Stimulated activated naive CD8-positive, alpha-beta T cell treated with anti-CD3 and anti-CD28 coated beads, Interleukin-15, Interleukin-2, amounts not matched to agents 100 U/mL and 50 U/mL, for 24 hours (primary cell): ENCODE measurements around the gene FIGNL2.

ENCODE experiments used
- ATAC-seq: fragments of 150-1000 bp; cut with Tn5 transposase; one replicate; pipeline ENCODE4 v1.10.0; 2021
- DNase-seq: peaks from one replicate; pipeline ENCODE4 v3.0.0; 2021

FIGNL2 gene

DNA sequence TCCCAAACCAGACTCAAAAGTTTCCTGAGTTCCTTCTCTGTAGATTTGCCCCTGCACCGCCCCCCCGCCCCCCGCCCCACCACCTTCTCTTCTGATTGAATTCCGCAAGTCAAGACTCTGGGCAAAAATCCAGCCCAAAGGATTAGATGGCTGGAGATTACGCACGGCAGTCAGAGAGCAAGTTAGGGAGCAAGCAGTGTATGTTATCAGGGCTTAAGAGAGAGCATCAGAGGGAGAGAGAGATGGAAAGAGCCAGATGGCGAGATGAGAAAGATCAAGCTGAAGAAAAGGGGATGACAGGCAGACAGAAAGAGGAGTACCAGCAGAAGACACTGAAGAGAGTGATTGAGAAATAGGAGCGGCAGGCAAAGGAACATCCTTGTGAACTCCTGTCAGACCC is 25.5 kb upstream of the FIGNL2 start:
- no peak for DNase-seq
- ATAC-seq: no peak

GRCh38 chr12:51873251-51873994 is 24.9 kb upstream of the FIGNL2 start:
- DNase-seq (no peak), ATAC-seq (no peak)

- no peak for DNase-seq
- no peak for ATAC-seq
Measured at GRCh38 chr12:51872689-51872981, 24.1 kb upstream of the FIGNL2 start.

DNA sequence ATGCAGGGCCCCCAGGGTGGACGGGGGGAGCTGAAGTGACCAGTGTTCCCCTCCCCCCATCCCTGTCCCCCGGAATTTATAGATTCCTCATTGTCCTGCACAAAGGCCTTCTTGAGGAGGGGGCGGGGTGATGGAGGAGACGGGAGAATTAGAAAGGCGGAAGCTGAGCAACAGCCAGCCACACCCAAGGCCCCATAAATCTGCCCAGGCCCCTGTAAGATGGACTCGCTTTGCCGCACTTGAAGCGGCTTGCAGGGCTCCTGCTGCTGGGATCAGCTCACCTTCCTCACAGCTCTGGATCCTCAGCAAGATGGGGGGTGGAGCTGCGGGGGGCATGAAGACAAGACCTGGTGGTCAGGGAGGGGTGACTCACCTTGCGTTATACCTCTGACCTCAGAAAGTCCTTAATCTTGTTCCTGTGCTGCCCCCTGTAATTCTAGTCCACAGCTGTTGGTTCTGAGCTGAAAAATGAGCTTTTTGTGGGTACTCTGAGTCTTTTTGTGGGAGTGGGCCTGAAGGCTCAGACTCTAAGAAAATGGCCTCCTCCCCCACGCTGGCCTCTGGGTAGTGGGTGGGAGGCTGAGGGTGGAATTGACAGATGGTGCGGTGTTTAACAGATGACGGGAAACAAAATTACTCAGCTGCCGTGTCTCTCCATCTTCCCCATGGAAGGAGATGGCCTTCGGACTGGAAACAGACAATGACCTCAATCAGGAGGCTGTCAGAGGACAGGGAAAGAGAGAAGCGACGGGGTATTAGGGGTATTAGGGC is 23.6 kb upstream of the FIGNL2 start:
- no peak for ATAC-seq
- no peak for DNase-seq

DNA sequence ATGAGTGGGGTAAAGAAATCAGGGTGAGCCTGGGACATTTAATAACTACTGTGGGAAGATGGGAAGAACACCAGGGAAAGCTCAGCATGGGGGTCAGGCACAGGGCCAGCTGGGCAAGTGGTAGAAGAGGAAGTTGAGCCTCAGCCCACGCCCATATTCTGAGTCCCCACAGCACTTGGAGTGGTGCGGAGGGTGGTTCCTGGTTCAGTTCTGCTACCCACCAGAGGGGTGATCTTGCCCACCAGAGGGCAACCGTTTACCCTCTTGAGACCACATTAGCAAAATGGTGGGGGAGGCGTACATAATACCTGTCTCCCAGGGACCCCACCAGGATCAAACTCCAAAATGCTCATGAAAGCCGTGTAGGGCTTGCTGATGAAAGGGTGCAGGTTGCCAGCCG is 22.6 kb upstream of the FIGNL2 start:
- ATAC-seq: no peak
- DNase-seq: no peak

GRCh38 chr12:51870504-51870903 is 22.0 kb upstream of the FIGNL2 start:
- ATAC-seq (peak; percentile 17), DNase-seq (no peak)

GRCh38 chr12:51869931-51870330 is 21.4 kb upstream of the FIGNL2 start:
- DNase-seq (no peak), ATAC-seq (no peak)

DNA sequence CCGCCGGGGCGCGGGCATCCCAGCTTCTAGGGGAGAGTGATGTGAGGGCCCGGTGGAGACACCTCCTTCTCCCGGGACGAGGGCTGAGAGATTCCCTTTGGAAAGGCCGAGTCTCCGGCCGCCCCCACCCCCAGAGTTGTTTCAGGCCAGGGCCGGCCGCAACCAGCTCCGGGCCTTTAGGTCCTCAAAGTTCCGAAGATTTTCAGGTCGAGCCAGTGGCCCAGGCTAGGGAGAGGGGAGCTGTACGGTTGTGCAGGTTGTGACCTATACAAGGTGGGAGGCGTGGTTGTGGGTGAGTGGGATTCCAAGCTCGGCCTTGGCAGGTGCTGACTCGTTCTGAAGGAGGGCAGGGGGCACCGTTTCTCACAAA is 21.0 kb upstream of the FIGNL2 start:
- DNase-seq: no peak
- ATAC-seq: no peak

GRCh38 chr12:51868821-51869495 is 20.4 kb upstream of the FIGNL2 start:
- DNase-seq (no peak), ATAC-seq (no peak)

GRCh38 chr12:51867796-51868428 is 19.4 kb upstream of the FIGNL2 start:
- DNase-seq (no peak), ATAC-seq (no peak)

- no peak for ATAC-seq
- no peak for DNase-seq
Measured at GRCh38 chr12:51867371-51867770, 18.9 kb upstream of the FIGNL2 start.

- ATAC-seq: no peak
- no peak for DNase-seq
Measured at GRCh38 chr12:51866762-51867161, 18.2 kb upstream of the FIGNL2 start.

GRCh38 chr12:51866324-51866723 is 17.8 kb upstream of the FIGNL2 start:
- ATAC-seq (no peak), DNase-seq (no peak)

DNA sequence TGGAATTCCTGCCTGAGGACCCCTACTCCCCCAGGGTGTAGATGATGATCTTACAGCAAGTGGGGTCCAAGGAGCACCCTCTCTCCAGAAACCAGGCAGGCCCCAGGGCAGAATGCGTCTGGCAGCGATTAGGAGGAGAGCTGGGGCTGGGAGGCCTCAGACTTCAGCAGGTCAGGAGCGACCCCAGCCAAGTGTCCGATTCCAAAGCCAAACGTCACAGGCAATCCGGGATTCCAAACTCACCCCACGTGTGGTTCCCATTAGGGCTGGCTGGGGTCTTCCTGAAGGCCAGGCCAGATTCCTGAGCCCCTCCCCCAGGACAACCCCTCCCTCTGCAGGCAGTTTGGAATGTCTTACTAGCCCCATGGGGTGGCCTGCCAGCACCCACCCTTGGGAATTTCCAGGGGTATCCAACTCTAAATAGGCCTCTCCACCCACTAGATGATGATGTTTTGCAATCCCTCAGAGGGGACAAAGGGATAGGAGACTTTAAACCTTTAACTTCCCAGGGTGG is 17.3 kb upstream of the FIGNL2 start:
- DNase-seq: no peak

DNA sequence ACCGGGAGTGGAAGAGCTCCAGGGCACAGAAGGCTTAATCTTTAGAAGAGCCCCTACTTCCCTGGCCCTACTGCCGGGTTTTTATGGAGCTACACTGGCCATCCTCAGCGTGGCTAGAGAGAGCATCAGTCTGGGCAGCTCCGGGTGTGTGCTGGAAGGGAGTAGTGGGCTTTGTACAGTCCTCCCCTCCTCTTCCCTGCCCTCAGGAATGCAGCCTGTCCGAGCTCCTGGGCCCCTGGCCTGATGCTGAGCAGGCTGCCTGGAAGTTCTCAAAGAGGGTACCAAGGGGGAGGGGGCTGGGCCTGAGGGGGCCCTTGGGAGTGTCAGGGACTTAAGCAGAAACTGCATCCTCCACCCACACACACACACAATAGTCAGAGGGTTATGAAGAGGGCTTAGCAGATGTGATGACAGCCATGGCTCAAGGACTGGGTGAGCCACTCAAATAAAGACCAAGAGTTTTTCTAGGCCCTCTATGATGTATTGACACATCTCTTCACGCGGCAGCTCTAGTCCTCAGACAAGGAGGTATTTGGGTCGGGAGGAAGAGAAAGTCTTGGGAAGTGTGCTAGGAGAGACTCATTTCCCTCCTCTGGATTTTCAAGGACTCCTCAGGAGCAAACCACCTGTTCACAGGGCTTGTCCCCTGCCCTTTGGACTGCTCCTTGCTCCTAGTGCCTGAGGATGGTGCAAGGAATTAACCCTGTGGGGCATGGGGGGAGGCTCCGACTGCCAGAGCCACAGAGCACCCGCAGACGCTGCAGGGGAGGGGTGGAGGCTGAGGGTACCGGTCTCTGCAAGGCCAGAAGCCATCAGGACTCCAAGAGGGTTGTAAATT is 16.5 kb upstream of the FIGNL2 start:
- no peak for DNase-seq

More for the DNA sequence above, 17.3 kb upstream of the FIGNL2 start:
- ATAC-seq: no peak

DNA sequence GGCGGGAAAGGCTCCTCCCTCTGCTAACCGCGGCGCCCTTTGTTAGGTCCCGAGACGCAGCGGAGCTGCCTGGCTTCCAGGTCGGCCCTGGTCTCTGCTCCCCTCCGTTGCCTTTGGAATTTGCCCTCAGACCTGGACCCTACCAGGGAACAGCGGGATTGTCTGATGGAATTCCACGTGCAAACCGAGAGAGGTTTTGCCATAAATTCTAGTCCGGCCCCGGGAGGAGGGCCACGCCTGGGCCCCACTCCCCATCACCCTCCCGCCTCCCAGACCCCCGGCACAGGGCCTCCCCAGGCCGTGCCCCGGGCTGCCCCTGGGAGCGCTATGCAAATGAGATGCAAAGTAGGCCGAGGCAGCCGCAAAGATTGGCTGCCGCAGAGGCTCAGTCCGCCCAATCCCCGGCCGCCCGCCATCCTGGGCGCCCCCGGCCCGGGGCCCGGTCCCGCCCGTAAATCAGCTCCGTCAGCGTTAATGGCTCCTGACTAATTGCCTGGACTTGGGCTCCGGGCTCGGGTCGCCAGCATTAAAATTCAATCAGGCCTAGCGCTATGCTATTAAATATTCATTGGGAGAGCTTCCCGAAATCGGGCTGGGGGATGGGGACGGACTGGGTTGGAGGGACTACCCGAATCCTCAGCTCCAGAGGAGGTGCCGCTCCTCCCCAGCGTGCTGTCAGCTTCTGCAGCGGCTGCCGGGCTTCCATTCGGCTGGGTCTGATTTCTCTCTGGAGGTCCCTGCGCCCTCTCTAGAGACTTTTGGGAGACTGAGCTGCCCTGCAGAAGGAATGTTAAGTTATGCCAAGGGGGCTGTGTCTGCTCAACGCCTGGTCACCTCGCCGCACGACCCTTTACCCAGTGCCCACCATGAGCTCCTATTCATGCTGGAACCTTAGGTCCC is 15.7 kb upstream of the FIGNL2 start:
- ATAC-seq (peak; percentile 70), DNase-seq (peak; percentile 57)

More for the DNA sequence above, 16.5 kb upstream of the FIGNL2 start:
- ATAC-seq: no peak

- DNase-seq (no peak), ATAC-seq (peak; percentile 21)
Measured at GRCh38 chr12:51863363-51863932, 14.9 kb upstream of the FIGNL2 start.

DNA sequence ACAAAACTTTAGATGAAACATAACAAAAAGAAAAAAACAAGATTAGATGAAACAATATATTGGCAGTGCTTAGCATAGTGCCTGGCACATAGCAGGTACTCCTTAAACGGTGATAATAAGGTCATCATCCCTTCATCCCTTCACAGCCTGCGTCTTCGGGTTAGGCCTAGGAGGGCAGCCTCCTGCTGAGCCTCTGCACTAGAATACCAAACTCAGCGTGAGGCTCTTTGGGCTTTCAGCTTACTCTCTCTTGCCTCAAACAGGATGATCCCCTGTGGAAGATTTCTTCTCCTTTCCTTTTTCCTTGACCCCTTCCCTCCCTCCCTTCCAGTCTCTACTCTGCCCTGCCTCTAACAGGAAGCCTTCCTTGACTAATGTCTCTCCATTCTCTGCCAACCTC is 14.4 kb upstream of the FIGNL2 start:
- no peak for DNase-seq
- no peak for ATAC-seq

DNA sequence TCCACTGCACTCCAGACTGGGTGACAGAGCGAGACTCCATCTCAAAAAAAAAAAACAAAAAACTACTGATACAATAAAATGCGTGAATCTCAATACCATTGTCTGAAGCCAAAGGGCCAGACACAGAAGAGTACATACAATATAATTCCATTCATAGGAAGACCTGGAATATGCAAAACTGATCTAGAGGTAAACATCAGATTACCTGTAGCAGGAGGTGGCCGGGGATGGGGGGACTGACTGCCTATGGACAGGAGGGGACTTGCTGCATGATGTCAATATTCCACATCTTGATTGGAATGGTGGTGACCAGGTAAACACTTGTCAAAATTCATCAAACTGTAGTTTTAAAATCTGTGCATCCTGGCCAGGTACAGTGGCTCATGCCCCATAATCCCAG is 12.5 kb upstream of the FIGNL2 start:
- DNase-seq (no peak), ATAC-seq (no peak)
